Measurements from ENCODE around the gene CARD9.
"Not testable (repeated sequence)": the region's sequence is repeated elsewhere in the genome, so short reads cannot be mapped to it uniquely, and the experiment has no call there.

CARD9 gene

DNA sequence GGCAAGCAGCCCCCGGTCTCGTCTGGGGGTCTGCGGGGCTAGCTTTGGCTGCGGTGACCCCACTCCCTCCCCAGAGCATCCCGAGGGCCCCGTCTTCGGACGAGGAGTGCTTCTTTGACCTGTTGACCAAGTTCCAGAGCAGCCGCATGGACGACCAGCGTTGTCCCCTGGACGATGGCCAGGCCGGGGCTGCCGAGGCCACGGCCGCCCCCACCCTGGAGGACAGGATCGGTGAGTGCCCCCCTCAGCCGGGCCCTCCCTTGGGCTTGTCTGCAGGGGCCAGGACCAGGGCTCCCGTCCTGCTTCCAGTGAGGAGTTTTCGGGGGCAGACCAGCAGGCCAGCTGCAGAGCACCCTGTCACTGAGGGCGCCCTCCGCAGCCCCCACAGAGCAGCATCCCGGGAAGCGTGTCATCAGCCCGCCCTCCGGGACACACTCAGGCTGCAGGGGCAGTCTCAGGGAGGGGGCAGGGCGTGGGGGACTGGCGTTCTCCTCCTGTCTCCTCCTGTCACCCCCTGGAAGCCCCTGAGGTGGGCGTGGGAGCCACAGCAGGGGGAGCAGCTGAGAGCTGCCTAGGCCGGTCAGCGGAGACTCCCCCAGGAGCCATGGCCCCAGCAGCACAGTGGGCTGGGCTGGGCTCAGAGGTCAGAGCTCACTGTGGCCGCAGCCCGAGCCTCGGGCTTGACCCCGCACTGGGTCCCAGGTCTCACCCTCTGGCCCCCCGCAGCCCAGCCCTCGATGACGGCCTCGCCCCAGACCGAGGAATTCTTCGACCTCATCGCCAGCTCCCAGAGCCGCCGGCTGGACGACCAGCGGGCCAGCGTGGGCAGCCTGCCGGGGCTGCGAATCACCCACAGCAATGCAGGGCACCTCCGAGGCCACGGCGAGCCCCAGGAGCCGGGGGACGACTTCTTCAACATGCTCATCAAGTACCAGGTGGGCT, 17.6 kb downstream of the CARD9 start:
- TF ChIP-seq, protein P1, sequence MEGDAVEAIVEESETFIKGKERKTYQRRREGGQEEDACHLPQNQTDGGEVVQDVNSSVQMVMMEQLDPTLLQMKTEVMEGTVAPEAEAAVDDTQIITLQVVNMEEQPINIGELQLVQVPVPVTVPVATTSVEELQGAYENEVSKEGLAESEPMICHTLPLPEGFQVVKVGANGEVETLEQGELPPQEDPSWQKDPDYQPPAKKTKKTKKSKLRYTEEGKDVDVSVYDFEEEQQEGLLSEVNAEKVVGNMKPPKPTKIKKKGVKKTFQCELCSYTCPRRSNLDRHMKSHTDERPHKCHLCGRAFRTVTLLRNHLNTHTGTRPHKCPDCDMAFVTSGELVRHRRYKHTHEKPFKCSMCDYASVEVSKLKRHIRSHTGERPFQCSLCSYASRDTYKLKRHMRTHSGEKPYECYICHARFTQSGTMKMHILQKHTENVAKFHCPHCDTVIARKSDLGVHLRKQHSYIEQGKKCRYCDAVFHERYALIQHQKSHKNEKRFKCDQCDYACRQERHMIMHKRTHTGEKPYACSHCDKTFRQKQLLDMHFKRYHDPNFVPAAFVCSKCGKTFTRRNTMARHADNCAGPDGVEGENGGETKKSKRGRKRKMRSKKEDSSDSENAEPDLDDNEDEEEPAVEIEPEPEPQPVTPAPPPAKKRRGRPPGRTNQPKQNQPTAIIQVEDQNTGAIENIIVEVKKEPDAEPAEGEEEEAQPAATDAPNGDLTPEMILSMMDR (conservative IDR thresholded peaks at IDR 0.05), result no peak
- TF ChIP-seq ZFX (IDR thresholded peaks at IDR 0.05), result no peak
- no peak overlapping the region for H3K27ac ChIP-seq

DNA sequence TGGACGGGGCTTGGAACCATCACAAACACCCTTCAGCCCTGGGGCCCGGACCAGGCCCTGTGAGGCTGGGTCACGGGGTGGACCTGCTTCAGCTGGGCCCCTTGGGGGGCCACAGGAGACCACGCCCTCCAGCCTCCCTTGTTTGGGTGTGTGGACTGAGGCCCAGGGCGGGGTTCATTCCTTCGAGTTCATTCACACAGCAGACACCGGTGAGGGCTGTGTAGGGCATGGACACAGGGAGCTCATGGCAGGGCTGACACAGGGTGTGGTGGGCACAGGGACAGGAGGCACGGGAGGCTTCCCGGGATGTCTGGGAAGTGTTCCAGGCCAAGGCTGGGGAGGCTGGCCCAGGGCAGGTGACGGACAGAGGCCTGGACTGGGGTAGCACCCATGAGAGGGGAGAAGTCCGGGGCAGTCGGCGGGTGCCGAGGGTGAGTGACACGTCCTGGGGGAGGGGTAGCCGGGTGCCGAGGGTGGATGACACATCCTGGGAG, 18.8 kb downstream of the CARD9 start:
- TF ChIP-seq, protein P1 (conservative IDR thresholded peaks at IDR 0.05), result no peak
- no peak for TF ChIP-seq ZFX (IDR thresholded peaks at IDR 0.05)
- no peak overlapping the region for H3K27ac ChIP-seq

DNA sequence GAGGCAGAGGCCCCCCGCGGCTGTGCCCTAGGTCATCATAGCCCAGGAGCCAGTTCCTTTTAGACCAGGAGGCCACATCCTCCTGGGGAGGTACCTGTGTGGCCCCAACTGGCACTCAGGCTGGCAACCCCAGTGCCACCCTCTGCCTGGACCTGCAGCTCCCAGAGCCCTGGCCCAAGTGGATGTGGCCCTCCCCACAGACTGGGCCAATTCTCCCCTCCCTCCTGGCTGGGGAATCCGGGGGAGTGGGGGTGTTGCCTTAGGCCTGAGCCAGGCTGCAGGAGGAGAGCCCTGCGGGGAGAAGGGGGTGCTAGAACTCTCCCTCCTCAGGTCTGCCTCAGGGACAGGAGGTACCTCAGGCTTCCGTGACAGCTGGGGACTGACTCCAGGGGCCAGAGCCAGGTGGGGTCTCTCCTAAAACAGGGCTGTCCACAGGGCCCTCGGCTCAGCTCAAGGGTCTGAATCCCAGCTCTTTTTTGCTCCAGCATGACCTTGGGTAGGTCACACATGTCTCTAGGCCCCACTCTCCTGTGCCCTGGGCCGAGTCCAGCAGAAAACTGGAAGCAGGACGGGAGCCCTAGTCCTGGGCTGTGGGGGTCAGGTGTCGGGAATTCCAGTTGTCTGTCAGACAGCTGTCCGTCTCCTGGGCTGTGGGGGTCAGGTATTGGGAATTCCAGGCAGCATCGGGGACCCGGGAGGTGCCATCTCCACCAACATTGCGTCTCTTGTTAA, 19.5 kb downstream of the CARD9 start:
- TF ChIP-seq ZFX (IDR thresholded peaks at IDR 0.05), result no peak
- TF ChIP-seq, protein P1 (conservative IDR thresholded peaks at IDR 0.05), result no peak
- no peak overlapping the region for H3K27ac ChIP-seq

DNA sequence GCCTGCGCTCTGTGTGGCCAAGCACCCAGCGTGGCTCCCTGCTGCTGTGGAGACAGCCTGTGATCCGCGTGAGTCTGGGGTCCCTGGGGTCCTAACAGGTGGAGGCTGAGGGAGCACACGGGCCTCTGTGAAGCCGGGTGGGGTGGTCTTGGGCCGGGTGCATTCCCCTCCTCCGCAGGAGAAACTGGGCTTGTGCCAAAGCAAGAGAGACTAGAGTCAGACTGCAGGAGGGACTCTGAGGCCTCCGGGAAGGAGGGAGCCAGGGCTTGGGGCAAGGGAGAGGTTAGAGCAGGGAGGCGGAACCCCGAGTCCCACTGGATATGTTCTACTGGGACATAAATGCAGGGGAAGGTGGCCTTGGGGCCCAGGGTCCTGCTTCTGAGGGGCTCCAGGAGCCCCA, 20.4 kb downstream of the CARD9 start:
- no peak overlapping the region for H3K27ac ChIP-seq
- TF ChIP-seq ZFX (IDR thresholded peaks at IDR 0.05), result no peak
- TF ChIP-seq, protein P1 (conservative IDR thresholded peaks at IDR 0.05), result no peak

DNA sequence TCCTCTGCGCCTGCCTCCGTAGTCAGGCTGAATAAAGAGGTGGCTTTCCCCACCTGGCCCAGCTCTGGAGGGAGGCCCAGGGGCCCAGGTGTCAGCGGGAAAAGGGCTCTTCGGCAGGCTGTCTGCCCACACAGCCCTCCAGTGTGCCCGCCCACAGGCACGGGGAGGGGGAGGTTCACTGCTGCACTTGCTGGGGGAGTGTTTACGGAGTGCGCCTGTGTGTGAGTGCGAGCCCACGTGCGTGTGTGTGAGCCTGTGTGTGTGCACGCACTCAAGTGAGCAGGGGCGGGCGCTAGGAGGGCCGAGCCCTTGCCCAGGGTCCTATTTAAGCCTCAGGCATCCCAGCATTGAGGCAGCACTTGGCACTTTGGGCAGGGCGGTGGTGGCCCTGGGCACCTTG, 20.8 kb downstream of the CARD9 start:
- TF ChIP-seq ZFX (IDR thresholded peaks at IDR 0.05), result no peak
- TF ChIP-seq, protein P1 (conservative IDR thresholded peaks at IDR 0.05), result no peak
- no peak overlapping the region for H3K27ac ChIP-seq

DNA sequence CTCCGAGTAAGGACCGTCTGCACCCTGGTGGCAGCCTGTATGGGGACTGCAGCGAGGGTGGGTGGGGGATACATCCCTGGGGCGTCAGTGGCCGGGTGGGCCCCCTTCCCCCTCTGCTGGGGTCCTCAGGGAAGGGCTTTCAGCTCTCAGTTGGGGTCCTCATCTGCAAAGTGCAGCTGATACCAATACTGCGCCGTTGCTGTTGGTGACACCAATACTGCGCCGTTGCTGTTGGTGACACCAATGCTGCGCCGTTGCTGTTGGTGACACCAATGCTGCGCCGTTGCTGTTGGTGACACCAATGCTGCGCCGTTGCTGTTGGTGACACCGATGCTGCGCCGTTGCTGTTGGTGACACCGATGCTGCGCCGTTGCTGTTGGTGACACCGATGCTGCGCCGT, 21.6 kb downstream of the CARD9 start:
- not testable (repeated sequence) for H3K27ac ChIP-seq

DNA sequence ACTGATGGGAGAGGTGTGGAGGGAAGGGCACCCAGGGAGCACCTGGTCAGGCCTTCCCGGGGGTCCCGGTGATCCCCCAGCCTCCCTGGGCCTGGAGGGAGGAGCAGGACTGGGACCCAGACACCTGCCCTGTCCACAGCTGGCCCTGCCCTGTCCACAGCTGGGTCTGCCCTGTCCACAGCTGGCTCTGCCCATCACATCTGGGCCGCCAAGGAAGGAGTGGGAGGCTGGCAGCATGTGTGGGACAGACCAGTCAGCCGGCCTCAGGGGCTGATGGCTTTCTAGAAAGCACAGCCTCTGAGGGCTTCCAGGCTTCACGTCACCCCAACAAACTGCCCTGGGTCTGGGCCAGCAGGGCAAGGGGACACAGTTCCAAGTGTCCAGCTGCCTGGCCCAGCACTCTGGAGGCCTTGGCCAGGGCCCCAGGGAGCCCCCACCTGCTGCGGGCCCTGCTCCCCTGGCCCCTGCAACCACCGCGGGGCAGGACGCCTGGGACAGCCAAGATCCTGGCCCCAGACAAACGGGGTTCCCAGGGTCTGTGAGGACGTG, 22.1 kb downstream of the CARD9 start:
- TF ChIP-seq, protein P1 (conservative IDR thresholded peaks at IDR 0.05), result no peak
- H3K27ac ChIP-seq, result no peak overlapping the region
